Thyroid gland (tissue), 4 donors: ENCODE measurements around the gene DGUOK. TPM values are rescaled to one million over a fixed set of nuclear protein-coding genes. Genes with fewer than 3 reads are reported as not detected.

Source experiments
- DNase-seq, 2 donors: peaks; one replicate each; pipeline ENCODE4 v3.0.0-alpha.2; 2019
- H3K27ac ChIP-seq, 3 donors: fragments of 200-600 bp; sonication (generic); 1 replicate in 2 of 3; 2 replicates in 1 of 3; pipeline ENCODE4 v1.5.1; 2016 to 2019; ENCODE audit warnings: mild to moderate bottlenecking in 1 of 3, moderate library complexity in 1 of 3
- H3K27me3 ChIP-seq: fragments of 200-600 bp; sonication (generic); one replicate; pipeline ENCODE4 v1.5.1; 2019
- H3K36me3 ChIP-seq, 2 donors: fragments of 200-600 bp; sonication (generic); one replicate each; pipeline ENCODE4 v1.5.1; 2016 to 2019
- H3K4me1 ChIP-seq, 2 donors: fragments of 200-600 bp; sonication (generic); one replicate each; pipeline ENCODE4 v1.5.1; 2017 to 2019
- H3K4me3 ChIP-seq, 3 donors: fragments of 200-600 bp; sonication (generic); replicated peaks in 1 of 3; 1 replicate in 2 of 3; 2 replicates in 1 of 3; pipeline ENCODE4 v1.5.1; 2016; ENCODE audit warnings: mild to moderate bottlenecking in 1 of 3
- H3K9me3 ChIP-seq: fragments of 200-600 bp; sonication (generic); one replicate; pipeline ENCODE4 v1.5.1; 2017
- CTCF ChIP-seq, 6 experiments: fragments of 200-600 bp in 3 of 6; fragments of 450-650 bp in 3 of 6; sonication (generic) in 3 of 6; IDR thresholded peaks; one replicate each; pipeline ENCODE4 v1.5.1; 2016 to 2019; ENCODE audit warnings: antibody characterized with exemption in 6 of 6, mild to moderate bottlenecking in 2 of 6, inconsistent platforms in 1 of 6, moderate library complexity in 1 of 6
- POLR2A ChIP-seq, 2 donors: fragments of 450-650 bp; IDR thresholded peaks; one replicate each; pipeline ENCODE4 v1.6.1; 2017; ENCODE audit warnings: antibody characterized with exemption in 2 of 2, mild to moderate bottlenecking in 2 of 2, moderate library complexity in 1 of 2
- WGBS, 2 donors: methylation state at CpG; one replicate each; pipeline ENCODE4 v1.1.5; 2017; 5-methylcytosine and 5-hydroxymethylcytosine counted together
- intact Hi-C: fragments of 100-400 bp; cut with DNase I; formaldehyde crosslinking; loops from one replicate; pipeline ENCODE4 v1.15.1; 2023
- total RNA-seq, 4 donors: library from RNA; depleted of rRNA; stranded (reverse); fragments of >200 nt; gene quantifications; one replicate each; pipeline ENCODE4 v1.2.3, GENCODE V29; 2016

Gene DGUOK
- total RNA-seq, 4 donors from 2014 or later = 41.8 to 65.8 (median 46.9) TPM

GRCh38 chr2:74002505-74003421 lies 76.1 kb downstream of the DGUOK start:
- Histone ChIP-seq H3K36me3 (no peaks in the 10 kb centered on the region), H3K27ac (no peak overlapping the region), H3K9me3 (no peaks in the 10 kb centered on the region), H3K4me3 (peak overlapping the region; percentile 3 to 43 (median 37)), H3K27me3 (no peaks in the 10 kb centered on the region), H3K4me1 (peaks cover 25 to 35% of the 10 kb centered on the region in 2 donors)
- intact Hi-C loops = loop anchor here (10.0 kb wide), 1 partner anchor 78 kb away; the partner anchor contains the start of gene DGUOK
- 6 to 7% methylated on average over 29 to 31 of the region's 68 CpGs for WGBS, 2 donors
- DNase-seq = peak; percentile 85 to 87
- peak in 1 of 2 donors; percentile 76 for TF ChIP-seq POLR2A (IDR thresholded peaks at IDR 0.05)
- TF ChIP-seq CTCF (IDR thresholded peaks at IDR 0.05) = peak in 2 of 6 experiments; percentile 15 to 21

- intact Hi-C loops = loop anchor here (10.0 kb wide), 1 partner anchor 79 kb away; the partner anchor contains the start of gene DGUOK
- Histone ChIP-seq H3K36me3 (no peaks in the 10 kb centered on the region), H3K27me3 (no peaks in the 10 kb centered on the region), H3K4me3 (no peak overlapping the region), H3K9me3 (no peaks in the 10 kb centered on the region), H3K27ac (no peak overlapping the region), H3K4me1 (peaks cover 25 to 35% of the 10 kb centered on the region in 2 donors)
- DNase-seq = no peak
- WGBS, 2 donors = 54 to 58% methylated on average over 16 of the region's 16 CpGs
- TF ChIP-seq POLR2A (IDR thresholded peaks at IDR 0.05) (no peak), CTCF (IDR thresholded peaks at IDR 0.05) (no peak)
Observed at GRCh38 chr2:74003494-74004211, 77.0 kb downstream of the DGUOK start.

GRCh38 chr2:74004212-74005182 lies 77.8 kb downstream of the DGUOK start:
- no peak overlapping the region for H3K27ac ChIP-seq
- H3K27me3 ChIP-seq = no peaks in the 10 kb centered on the region
- no peak overlapping the region for H3K4me3 ChIP-seq
- H3K9me3 ChIP-seq = no peaks in the 10 kb centered on the region
- intact Hi-C loops = loop anchor here (10.0 kb wide), 1 partner anchor 80 kb away; the partner anchor contains the start of gene DGUOK
- TF ChIP-seq CTCF (IDR thresholded peaks at IDR 0.05) = no peak
- no peak for TF ChIP-seq POLR2A (IDR thresholded peaks at IDR 0.05)
- H3K36me3 ChIP-seq = no peaks in the 10 kb centered on the region
- WGBS, 2 donors = 81 to 88% methylated on average over 18 of the region's 18 CpGs
- no peak for DNase-seq
- H3K4me1 ChIP-seq = peaks cover 25 to 37% of the 10 kb centered on the region in 2 donors

- no peak for DNase-seq
- Histone ChIP-seq H3K4me3 (no peak overlapping the region), H3K27me3 (no peaks in the 10 kb centered on the region), H3K27ac (no peak overlapping the region), H3K9me3 (no peaks in the 10 kb centered on the region), H3K36me3 (no peaks in the 10 kb centered on the region), H3K4me1 (peaks cover 22 to 38% of the 10 kb centered on the region in 2 donors)
- intact Hi-C loops = loop anchor here (10.0 kb wide), 1 partner anchor 81 kb away; the partner anchor contains the start of gene DGUOK
- WGBS, 2 donors = 40 to 51% methylated on average over 8 of the region's 8 CpGs
- TF ChIP-seq CTCF (IDR thresholded peaks at IDR 0.05) (no peak), POLR2A (IDR thresholded peaks at IDR 0.05) (no peak)
Observed at GRCh38 chr2:74005786-74006185, 79.1 kb downstream of the DGUOK start.
